Measurements from ENCODE around the gene DMAP1. TPM values are rescaled to one million over a fixed set of nuclear protein-coding genes. Genes with fewer than 3 reads are reported as not detected.

Gene DMAP1
- total RNA-seq, 1 experiment from 2014 or later = 52.9 TPM

DNA sequence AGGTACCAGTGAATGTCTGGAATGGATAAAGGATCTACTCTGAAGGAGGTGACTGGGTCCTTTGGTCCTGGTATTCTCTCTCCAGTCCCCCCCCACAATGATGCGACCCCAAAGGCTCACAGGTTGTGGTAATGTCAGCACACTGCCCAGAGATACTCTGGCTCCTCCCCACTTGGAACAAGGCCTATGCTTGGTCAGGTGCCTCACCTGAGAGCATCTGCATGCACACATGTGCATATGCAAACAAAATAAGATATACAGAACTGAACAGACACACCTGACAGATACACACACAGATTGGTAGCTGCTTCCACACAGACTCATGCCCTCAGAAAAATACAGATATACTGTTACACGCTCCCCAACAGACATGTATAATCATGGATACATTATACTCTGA, 33.5 kb downstream of the DMAP1 start:
- intact Hi-C loops (cut with micrococcal nuclease; ENCODE audit: unreplicated experiment) = no loop called here
- DNase-seq (ENCODE audit: low read depth, low spot score) = no peak
- no peak overlapping the region for H3K27ac ChIP-seq (ENCODE audit: low read length)
- H3K36me3 ChIP-seq (ENCODE audit: control insufficient read depth, insufficient read depth, low read length) = no peaks in the 10 kb centered on the region
- CTCF ChIA-PET = no interaction called here
- no peak overlapping the region for H3K4me3 ChIP-seq (ENCODE audit: low read depth in 2 of 2, low read length in 2 of 2)
- H3K4me1 ChIP-seq (ENCODE audit: control insufficient read depth, insufficient read depth, low read length) = no peaks in the 10 kb centered on the region
- in situ Hi-C loops (cut with HindIII; ENCODE audit: low pct_unique_long_range_greater_than_20kb, low sequenced_read_pairs) = no loop called here
- BruUV-seq (replicated peaks) = no TSS peak
- H3K27me3 ChIP-seq (ENCODE audit: control insufficient read depth, insufficient read depth, low read length) = no peaks in the 10 kb centered on the region
- no peaks in the 10 kb centered on the region for H3K9me3 ChIP-seq (ENCODE audit: control insufficient read depth, insufficient read depth, low read depth, low read length)
- no peak for ATAC-seq
- TF ChIP-seq POLR2AphosphoS5 (IDR thresholded peaks at IDR 0.05; ENCODE audit: low read depth, low read length) = no peak
- TF ChIP-seq TCF7L2 (IDR thresholded peaks at IDR 0.05; ENCODE audit: low read depth, low read length) = no peak
- TF ChIP-seq, protein P1, sequence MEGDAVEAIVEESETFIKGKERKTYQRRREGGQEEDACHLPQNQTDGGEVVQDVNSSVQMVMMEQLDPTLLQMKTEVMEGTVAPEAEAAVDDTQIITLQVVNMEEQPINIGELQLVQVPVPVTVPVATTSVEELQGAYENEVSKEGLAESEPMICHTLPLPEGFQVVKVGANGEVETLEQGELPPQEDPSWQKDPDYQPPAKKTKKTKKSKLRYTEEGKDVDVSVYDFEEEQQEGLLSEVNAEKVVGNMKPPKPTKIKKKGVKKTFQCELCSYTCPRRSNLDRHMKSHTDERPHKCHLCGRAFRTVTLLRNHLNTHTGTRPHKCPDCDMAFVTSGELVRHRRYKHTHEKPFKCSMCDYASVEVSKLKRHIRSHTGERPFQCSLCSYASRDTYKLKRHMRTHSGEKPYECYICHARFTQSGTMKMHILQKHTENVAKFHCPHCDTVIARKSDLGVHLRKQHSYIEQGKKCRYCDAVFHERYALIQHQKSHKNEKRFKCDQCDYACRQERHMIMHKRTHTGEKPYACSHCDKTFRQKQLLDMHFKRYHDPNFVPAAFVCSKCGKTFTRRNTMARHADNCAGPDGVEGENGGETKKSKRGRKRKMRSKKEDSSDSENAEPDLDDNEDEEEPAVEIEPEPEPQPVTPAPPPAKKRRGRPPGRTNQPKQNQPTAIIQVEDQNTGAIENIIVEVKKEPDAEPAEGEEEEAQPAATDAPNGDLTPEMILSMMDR (IDR thresholded peaks at IDR 0.05) = no peak
- no peak for TF ChIP-seq SIN3A (IDR thresholded peaks at IDR 0.05; ENCODE audit: borderline replicate concordance, insufficient read depth, low read depth, low read length)
- TF ChIP-seq, protein P2, sequence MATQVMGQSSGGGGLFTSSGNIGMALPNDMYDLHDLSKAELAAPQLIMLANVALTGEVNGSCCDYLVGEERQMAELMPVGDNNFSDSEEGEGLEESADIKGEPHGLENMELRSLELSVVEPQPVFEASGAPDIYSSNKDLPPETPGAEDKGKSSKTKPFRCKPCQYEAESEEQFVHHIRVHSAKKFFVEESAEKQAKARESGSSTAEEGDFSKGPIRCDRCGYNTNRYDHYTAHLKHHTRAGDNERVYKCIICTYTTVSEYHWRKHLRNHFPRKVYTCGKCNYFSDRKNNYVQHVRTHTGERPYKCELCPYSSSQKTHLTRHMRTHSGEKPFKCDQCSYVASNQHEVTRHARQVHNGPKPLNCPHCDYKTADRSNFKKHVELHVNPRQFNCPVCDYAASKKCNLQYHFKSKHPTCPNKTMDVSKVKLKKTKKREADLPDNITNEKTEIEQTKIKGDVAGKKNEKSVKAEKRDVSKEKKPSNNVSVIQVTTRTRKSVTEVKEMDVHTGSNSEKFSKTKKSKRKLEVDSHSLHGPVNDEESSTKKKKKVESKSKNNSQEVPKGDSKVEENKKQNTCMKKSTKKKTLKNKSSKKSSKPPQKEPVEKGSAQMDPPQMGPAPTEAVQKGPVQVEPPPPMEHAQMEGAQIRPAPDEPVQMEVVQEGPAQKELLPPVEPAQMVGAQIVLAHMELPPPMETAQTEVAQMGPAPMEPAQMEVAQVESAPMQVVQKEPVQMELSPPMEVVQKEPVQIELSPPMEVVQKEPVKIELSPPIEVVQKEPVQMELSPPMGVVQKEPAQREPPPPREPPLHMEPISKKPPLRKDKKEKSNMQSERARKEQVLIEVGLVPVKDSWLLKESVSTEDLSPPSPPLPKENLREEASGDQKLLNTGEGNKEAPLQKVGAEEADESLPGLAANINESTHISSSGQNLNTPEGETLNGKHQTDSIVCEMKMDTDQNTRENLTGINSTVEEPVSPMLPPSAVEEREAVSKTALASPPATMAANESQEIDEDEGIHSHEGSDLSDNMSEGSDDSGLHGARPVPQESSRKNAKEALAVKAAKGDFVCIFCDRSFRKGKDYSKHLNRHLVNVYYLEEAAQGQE (IDR thresholded peaks at IDR 0.05; ENCODE audit: insufficient read depth in 1 of 2, low read depth in 2 of 2, low read length in 1 of 2) = no peak
- POLR2A ChIA-PET = no interaction called here

DNA sequence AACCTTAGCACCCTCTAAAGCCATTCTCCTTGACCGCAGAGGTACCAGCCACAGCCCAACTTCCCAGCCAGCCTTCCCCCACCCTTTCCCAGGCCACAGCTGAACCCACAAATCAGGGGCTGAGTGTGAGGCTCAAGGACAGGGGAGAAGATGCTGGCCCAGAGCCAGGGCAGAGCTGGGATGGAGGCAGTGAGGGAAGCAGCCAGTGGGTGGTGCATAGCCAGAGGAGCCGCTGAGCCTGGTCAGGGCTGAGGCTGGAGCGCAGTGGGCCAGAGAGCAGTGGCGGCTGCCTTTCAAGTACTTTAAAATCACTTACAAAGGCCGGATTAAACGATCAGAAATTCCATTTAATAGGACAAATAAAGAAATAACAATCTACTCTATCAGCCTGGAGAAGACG, 36.3 kb downstream of the DMAP1 start:
- in situ Hi-C loops (cut with HindIII; ENCODE audit: low pct_unique_long_range_greater_than_20kb, low sequenced_read_pairs) = no loop called here
- ChIA-PET CTCF (no interaction called here), POLR2A (no interaction called here)
- Histone ChIP-seq H3K4me3 (ENCODE audit: low read depth in 2 of 2, low read length in 2 of 2) (no peak overlapping the region), H3K27ac (ENCODE audit: low read length) (no peak overlapping the region), H3K27me3 (ENCODE audit: control insufficient read depth, insufficient read depth, low read length) (no peaks in the 10 kb centered on the region), H3K4me1 (ENCODE audit: control insufficient read depth, insufficient read depth, low read length) (no peaks in the 10 kb centered on the region), H3K36me3 (ENCODE audit: control insufficient read depth, insufficient read depth, low read length) (no peaks in the 10 kb centered on the region), H3K9me3 (ENCODE audit: control insufficient read depth, insufficient read depth, low read depth, low read length) (no peaks in the 10 kb centered on the region)
- intact Hi-C loops (cut with micrococcal nuclease; ENCODE audit: unreplicated experiment) = no loop called here
- BruUV-seq (replicated peaks) = no TSS peak
- DNase-seq (ENCODE audit: low read depth, low spot score) (no peak), ATAC-seq (no peak)
- TF ChIP-seq, protein P1 (IDR thresholded peaks at IDR 0.05) = no peak
- no peak for TF ChIP-seq SIN3A (IDR thresholded peaks at IDR 0.05; ENCODE audit: borderline replicate concordance, insufficient read depth, low read depth, low read length)
- TF ChIP-seq, protein P2 (IDR thresholded peaks at IDR 0.05; ENCODE audit: insufficient read depth in 1 of 2, low read depth in 2 of 2, low read length in 1 of 2) = no peak

Measured in Panc1 (cell line).